Stomach (tissue), 9 donors: ENCODE results near the gene ULK3. TPM values are rescaled to one million over a fixed set of nuclear protein-coding genes. Genes with fewer than 3 reads are reported as not detected.

ENCODE experiments used
- DNase-seq, 2 donors: peaks; one replicate each; pipeline versions ENCODE4 v3.0.0 to v3.0.0-alpha.2; 2013 to 2019
- H3K27ac ChIP-seq, 5 donors: fragments of 200-600 bp in 4 of 5; sonication (generic) in 4 of 5; one replicate each; pipeline ENCODE4 v1.5.1; 2013 to 2019; ENCODE audit warnings: mild to moderate bottlenecking in 1 of 5, moderate library complexity in 1 of 5
- H3K27me3 ChIP-seq, 3 donors: fragments of 200-600 bp; sonication (generic); one replicate each; pipeline ENCODE4 v1.5.1; 2017 to 2019; ENCODE audit warnings: mixed run types in 1 of 3
- H3K36me3 ChIP-seq, 4 donors: fragments of 200-600 bp; sonication (generic); 1 replicate in 3 of 4; 2 replicates in 1 of 4; pipeline ENCODE4 v1.5.1; 2016 to 2019
- H3K4me1 ChIP-seq, 4 donors: fragments of 200-600 bp; sonication (generic); one replicate each; pipeline ENCODE4 v1.5.1; 2016 to 2019
- H3K4me3 ChIP-seq, 4 donors: fragments of 200-600 bp; sonication (generic) in 3 of 4; one replicate each; pipeline ENCODE4 v1.5.1; 2016 to 2019; ENCODE audit warnings: mild to moderate bottlenecking in 1 of 4
- H3K9me3 ChIP-seq, 4 donors: fragments of 200-600 bp; sonication (generic); one replicate each; pipeline ENCODE4 v1.5.1; 2016 to 2019
- EP300 ChIP-seq: sonication (generic); formaldehyde crosslinking; IDR thresholded peaks from one replicate; pipeline ENCODE4 v1.6.1; 2017; ENCODE audit warnings: antibody characterized with exemption
- POLR2A ChIP-seq, 4 donors: fragments of 450-650 bp; IDR thresholded peaks; one replicate each; pipeline ENCODE4 v1.6.1; 2016; ENCODE audit warnings: antibody characterized with exemption in 4 of 4, control low read depth in 2 of 4, mild to moderate bottlenecking in 1 of 4, moderate library complexity in 1 of 4
- POLR2AphosphoS5 ChIP-seq, 3 donors: sonication (generic); formaldehyde crosslinking; IDR thresholded peaks; one replicate each; pipeline ENCODE4 v1.6.1; 2016; ENCODE audit warnings: antibody characterized with exemption in 3 of 3
- WGBS, 5 donors: extraction: QIAGEN DNeasy Blood & Tissue Kit in 3 of 5; methylation state at CpG; one replicate each; pipeline versions ENCODE4 v1.1.5 to v1.1.7; 2013 to 2018; 5-methylcytosine and 5-hydroxymethylcytosine counted together
- intact Hi-C: fragments of 100-400 bp; cut with DNase I; formaldehyde crosslinking; loops from one replicate; pipeline ENCODE4 v1.15.1; 2023; ENCODE audit warnings: low total_unique reads
- polyA plus RNA-seq, 3 donors: library from polyadenylated mRNA; stranded (reverse); fragments of 200-250 nt; gene quantifications; one replicate each; pipeline ENCODE4 v1.2.3, GENCODE V29; 2013
- total RNA-seq, 5 donors: library from RNA; depleted of rRNA; stranded (reverse); fragments of >200 nt; gene quantifications; one replicate each; pipeline versions ENCODE4 v1.1.0 to v1.2.3, GENCODE V29; 2014 to 2016
- TF ChIP-seq, protein P1 (sequence below), 7 experiments: fragments of 450-650 bp in 4 of 7; fragments of 200-600 bp in 3 of 7; sonication (generic) in 3 of 7; IDR thresholded peaks; one replicate each; pipeline ENCODE4 v1.5.1; 2016 to 2019; ENCODE audit warnings: antibody characterized with exemption in 7 of 7, control low read depth in 2 of 7, mild to moderate bottlenecking in 1 of 7
- donor health status: healthy with polysubstance abuse.
- donor health status: Bipolar disorder and iron deficiency.
- donor health status: healthy.

The ULK3 gene
- total and polyA plus RNA-seq, 8 donors: 19.4 to 251 (median 46.2) TPM

DNA sequence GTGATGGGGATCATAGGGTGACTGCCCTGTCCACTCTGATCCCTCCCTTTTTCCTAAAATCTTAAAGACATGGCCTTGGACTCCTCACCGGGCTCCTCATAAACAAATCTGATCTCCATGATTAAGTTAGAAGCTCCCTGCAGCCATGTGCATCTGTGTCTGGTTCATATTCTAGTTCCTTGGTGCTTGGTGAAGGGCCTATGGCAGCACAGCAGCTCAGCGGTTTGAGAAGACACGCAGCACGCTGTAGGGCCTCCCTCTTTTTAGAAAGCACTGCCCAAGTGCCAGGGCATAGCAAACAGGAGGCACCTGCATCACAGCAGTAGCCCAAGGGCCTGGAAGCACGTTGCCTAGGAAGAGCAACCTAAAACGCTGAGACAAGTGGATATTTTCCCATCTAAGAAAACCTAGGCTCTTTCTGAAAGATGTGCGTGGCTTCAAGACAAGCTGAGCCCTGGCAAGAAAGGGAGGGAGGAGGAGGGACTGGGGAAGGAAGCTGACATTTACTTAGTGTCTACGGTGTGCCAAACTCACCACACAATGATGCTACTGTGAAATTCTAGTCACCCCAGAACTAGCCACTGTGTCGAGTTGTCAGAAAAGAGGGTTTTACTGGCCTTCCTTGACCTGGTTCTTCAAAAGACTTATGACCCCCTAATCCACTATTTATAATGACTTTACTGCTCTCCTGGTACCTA is 14.9 kb upstream of the ULK3 start:
- DNase-seq: no peak
- Histone ChIP-seq H3K9me3 (no peaks in the 10 kb centered on the region), H3K27ac (peak overlapping the region in 2 of 5 donors; percentile 34 to 49), H3K36me3 (peaks cover 14 to 30% (median 20%) of the 10 kb centered on the region in 4 donors), H3K27me3 (no peaks in the 10 kb centered on the region), H3K4me3 (no peak overlapping the region), H3K4me1 (peaks cover 35 to 43% (median 38%) of the 10 kb centered on the region in 4 donors)
- 50 to 58% (median 54%) methylated on average over 9 of the region's 9 CpGs for WGBS, 5 donors
- intact Hi-C loops: no loop called here
- TF ChIP-seq POLR2A (IDR thresholded peaks at IDR 0.05): no peak

DNA sequence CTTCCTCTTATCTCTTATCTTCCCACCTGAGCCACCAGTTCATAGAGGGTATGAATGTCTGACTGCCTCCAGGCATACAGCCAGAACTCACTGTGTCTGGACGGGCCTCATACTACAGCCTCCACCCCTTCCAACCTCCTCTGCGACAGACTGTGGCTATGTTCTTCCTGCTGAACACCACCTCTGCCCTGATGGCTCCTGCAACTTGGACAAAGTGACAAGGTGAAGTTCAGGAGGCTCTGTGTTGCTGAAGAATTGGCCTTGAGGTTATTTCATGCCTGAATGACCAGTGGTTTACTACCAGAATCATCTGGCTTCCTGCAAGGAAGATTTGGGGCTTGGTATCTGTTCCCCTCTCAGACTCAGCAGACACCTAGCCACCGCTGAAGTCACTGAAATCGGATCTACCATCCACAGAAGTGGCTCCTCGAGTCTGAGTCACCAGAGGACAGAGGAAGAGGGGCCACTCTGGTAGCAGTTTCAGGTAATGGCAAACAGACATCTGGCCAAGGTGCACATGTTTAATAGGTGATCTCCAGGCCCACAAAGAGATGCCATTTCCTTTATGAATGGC is 14.2 kb upstream of the ULK3 start:
- WGBS, 5 donors: 35 to 54% (median 46%) methylated on average over 5 of the region's 5 CpGs
- intact Hi-C loops: no loop called here
- peak in 1 of 2 donors; percentile 55 for DNase-seq

DNA sequence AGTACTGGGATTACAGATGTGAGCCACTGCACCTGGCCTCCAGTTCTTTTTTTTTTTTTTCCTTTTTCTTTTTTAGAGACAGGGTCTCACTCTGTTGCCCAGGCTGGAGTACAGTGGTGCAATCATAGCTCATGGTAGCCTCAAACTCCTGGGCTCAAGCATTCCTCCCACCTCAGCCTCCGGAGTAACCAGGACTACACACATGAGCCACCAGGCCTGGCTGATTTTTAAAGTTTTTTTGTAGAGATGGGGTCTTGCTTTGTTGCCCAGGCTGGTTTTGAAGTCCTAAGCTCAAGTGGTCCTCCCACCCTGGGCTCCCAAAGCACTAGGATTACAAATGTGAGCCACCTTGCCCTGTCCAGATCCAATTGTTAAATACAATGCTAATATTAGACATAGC is 13.6 kb upstream of the ULK3 start:
- no peak overlapping the region for H3K4me3 ChIP-seq

More for the DNA sequence above, 14.2 kb upstream of the ULK3 start:
- Histone ChIP-seq H3K9me3 (no peaks in the 10 kb centered on the region), H3K27ac (peak overlapping the region in 2 of 5 donors; percentile 34 to 49), H3K36me3 (peaks cover 21 to 37% (median 26%) of the 10 kb centered on the region in 4 donors), H3K4me3 (no peak overlapping the region), H3K27me3 (no peaks in the 10 kb centered on the region), H3K4me1 (peaks cover 35 to 43% (median 38%) of the 10 kb centered on the region in 4 donors)
- no peak for TF ChIP-seq EP300
- TF ChIP-seq, protein P1, sequence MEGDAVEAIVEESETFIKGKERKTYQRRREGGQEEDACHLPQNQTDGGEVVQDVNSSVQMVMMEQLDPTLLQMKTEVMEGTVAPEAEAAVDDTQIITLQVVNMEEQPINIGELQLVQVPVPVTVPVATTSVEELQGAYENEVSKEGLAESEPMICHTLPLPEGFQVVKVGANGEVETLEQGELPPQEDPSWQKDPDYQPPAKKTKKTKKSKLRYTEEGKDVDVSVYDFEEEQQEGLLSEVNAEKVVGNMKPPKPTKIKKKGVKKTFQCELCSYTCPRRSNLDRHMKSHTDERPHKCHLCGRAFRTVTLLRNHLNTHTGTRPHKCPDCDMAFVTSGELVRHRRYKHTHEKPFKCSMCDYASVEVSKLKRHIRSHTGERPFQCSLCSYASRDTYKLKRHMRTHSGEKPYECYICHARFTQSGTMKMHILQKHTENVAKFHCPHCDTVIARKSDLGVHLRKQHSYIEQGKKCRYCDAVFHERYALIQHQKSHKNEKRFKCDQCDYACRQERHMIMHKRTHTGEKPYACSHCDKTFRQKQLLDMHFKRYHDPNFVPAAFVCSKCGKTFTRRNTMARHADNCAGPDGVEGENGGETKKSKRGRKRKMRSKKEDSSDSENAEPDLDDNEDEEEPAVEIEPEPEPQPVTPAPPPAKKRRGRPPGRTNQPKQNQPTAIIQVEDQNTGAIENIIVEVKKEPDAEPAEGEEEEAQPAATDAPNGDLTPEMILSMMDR (IDR thresholded peaks at IDR 0.05): no peak
- peak in 1 of 3 donors; percentile 44 for TF ChIP-seq POLR2AphosphoS5 (IDR thresholded peaks at IDR 0.05)
- TF ChIP-seq POLR2A (IDR thresholded peaks at IDR 0.05): no peak

DNA sequence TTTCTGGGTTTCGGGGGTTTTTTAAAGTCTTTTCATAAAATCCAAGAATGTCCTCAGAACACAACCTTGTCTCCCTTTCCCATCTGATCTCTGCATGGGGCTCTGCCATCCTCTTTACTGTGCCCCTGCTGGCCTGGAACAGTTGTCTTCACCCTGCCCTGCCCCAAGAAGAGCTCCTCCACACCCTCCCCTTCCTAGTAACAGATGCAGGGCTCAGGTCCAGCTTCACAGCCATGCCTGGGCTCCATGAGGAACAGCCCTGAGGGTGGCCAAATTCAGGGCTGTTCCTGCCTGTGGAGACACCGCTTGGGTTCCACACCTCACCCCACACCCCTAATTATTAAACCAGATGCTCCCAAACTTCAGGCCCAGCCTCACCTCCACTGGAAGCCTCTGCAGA is 12.9 kb upstream of the ULK3 start:
- Histone ChIP-seq H3K27me3 (no peaks in the 10 kb centered on the region), H3K4me3 (no peak overlapping the region), H3K36me3 (peaks cover 34 to 50% (median 38%) of the 10 kb centered on the region in 4 donors), H3K4me1 (peaks cover 35 to 43% (median 38%) of the 10 kb centered on the region in 4 donors), H3K27ac (no peak overlapping the region), H3K9me3 (no peaks in the 10 kb centered on the region)
- DNase-seq: no peak
- 76 to 100% (median 94%) methylated on average over 2 of the region's 2 CpGs for WGBS, 5 donors
- no peak for TF ChIP-seq EP300
- TF ChIP-seq, protein P1 (IDR thresholded peaks at IDR 0.05): no peak
- no peak for TF ChIP-seq POLR2A (IDR thresholded peaks at IDR 0.05)
- TF ChIP-seq POLR2AphosphoS5 (IDR thresholded peaks at IDR 0.05): no peak
- intact Hi-C loops: no loop called here

More for the DNA sequence above, 13.6 kb upstream of the ULK3 start:
- 98 to 100% (median 100%) methylated on average over 1 of the region's 1 CpG for WGBS, 5 donors
- Histone ChIP-seq H3K27ac (peak overlapping the region in 1 of 5 donors; percentile 34), H3K9me3 (no peaks in the 10 kb centered on the region), H3K36me3 (peaks cover 27 to 43% (median 33%) of the 10 kb centered on the region in 4 donors), H3K27me3 (no peaks in the 10 kb centered on the region), H3K4me1 (peaks cover 35 to 43% (median 38%) of the 10 kb centered on the region in 4 donors)
- intact Hi-C loops: no loop called here
- no peak for DNase-seq
- TF ChIP-seq POLR2A (IDR thresholded peaks at IDR 0.05): no peak
- TF ChIP-seq EP300: no peak
- no peak for TF ChIP-seq POLR2AphosphoS5 (IDR thresholded peaks at IDR 0.05)
- TF ChIP-seq, protein P1 (IDR thresholded peaks at IDR 0.05): no peak
